Activated CD4-positive, alpha-beta memory T cell treated with anti-CD3 and anti-CD28 coated beads, Interleukin-2, amount 10 ng/mL, durations not matched to agents 7 days and 5 days (primary cell): ENCODE measurements around the gene CYREN. TPM values are rescaled to one million over a fixed set of nuclear protein-coding genes. Genes with fewer than 3 reads are reported as not detected.
"Not testable (repeated sequence)": the region's sequence is repeated elsewhere in the genome, so short reads cannot be mapped to it uniquely, and the experiment has no call there.

ENCODE experiments used
- CTCF ChIA-PET: fragments of 350-600 bp; sonication (Branson Sonifier 250); formaldehyde crosslinking; loops from one replicate; lab custom pipeline; 2021; ENCODE audit warnings: antibody characterized with exemption, inconsistent platforms; lab: Charles Lee
- POLR2A ChIA-PET: fragments of 350-600 bp; sonication (Branson Sonifier 250); formaldehyde crosslinking; loops from one replicate; lab custom pipeline; 2021; ENCODE audit warnings: antibody characterized with exemption; lab: Charles Lee
- DNase-seq: peaks from one replicate; pipeline ENCODE4 v3.0.0-alpha.2; 2020
- H3K27ac Mint-ChIP-seq: one replicate; pipeline ENCODE4 v1.8.0; 2021; ENCODE audit warnings: mild to moderate bottlenecking, mixed read lengths
- H3K27me3 Mint-ChIP-seq: one replicate; pipeline ENCODE4 v1.8.0; 2021; ENCODE audit warnings: mixed read lengths
- H3K36me3 Mint-ChIP-seq: one replicate; pipeline ENCODE4 v1.8.0; 2021; ENCODE audit warnings: low read depth, mixed read lengths
- H3K4me1 Mint-ChIP-seq: one replicate; pipeline ENCODE4 v1.8.0; 2021; ENCODE audit warnings: mixed read lengths
- H3K4me3 Mint-ChIP-seq: one replicate; pipeline ENCODE4 v1.8.0; 2021; ENCODE audit warnings: mild to moderate bottlenecking, mixed read lengths
- H3K9me3 Mint-ChIP-seq: one replicate; pipeline ENCODE4 v1.8.0; 2021; ENCODE audit warnings: mixed read lengths
- total RNA-seq, 2 experiments: library from RNA; stranded (reverse); gene quantifications; one replicate each; pipeline ENCODE4 v1.2.3, GENCODE V29; 2021

The CYREN gene
- total RNA-seq: 10 to 100 TPM; 32.0 to 32.1 TPM

- Mint-ChIP-seq H3K4me1 (peaks cover 51% of the 10 kb centered on the region), H3K4me3 (peak within 1 kb of the TSS; percentile 87), H3K36me3 (peaks cover 43% of the 10 kb centered on the region)
Measured at GRCh38 chr7:135170274-135170997, at the start of gene CYREN. Gene CYREN (minus strand): TSS chr7:135170707. CDS start chr7:135168922, 1,785 bp downstream.

GRCh38 chr7:135217645-135218509, 47.4 kb upstream of the CYREN start:
- H3K4me1 Mint-ChIP-seq: peaks cover 2% of the 10 kb centered on the region
- ChIA-PET POLR2A (no interaction called here), CTCF (interaction anchor here (1.0 to 1.5 kb wide), 2 partner anchors 9 to 231 kb away, joined by 3 read pairs; no protein-coding TSS in a partner anchor)
- peaks cover 4% of the 10 kb centered on the region for H3K9me3 Mint-ChIP-seq
- DNase-seq: no peak
- no peak overlapping the region for H3K27ac Mint-ChIP-seq
- H3K4me3 Mint-ChIP-seq: no peak overlapping the region
- H3K27me3 Mint-ChIP-seq: peaks cover 3% of the 10 kb centered on the region
- H3K36me3 Mint-ChIP-seq: peaks cover 7% of the 10 kb centered on the region

More at GRCh38 chr7:135170274-135170997, at the start of gene CYREN:
- Mint-ChIP-seq H3K9me3 (no peaks in the 10 kb centered on the region), H3K27me3 (no peaks in the 10 kb centered on the region), H3K27ac (peak within 1 kb of the TSS; percentile 93)
- DNase-seq: peak; percentile 90
- POLR2A ChIA-PET: interaction anchor here (0.8 to 9.1 kb wide), 12 partner anchors 11 to 540 kb away, joined by 3 to 181 read pairs (median 5); partner anchors contain the start of genes AGBL3, BPGM, NUP205 and TMEM140
- CTCF ChIA-PET: interaction anchor here (0.7 to 5.0 kb wide), 20 partner anchors 9 to 1057 kb away, joined by 3 to 88 read pairs (median 4); partner anchors contain the start of genes AGBL3, BPGM, TMEM140 and WDR91

DNA sequence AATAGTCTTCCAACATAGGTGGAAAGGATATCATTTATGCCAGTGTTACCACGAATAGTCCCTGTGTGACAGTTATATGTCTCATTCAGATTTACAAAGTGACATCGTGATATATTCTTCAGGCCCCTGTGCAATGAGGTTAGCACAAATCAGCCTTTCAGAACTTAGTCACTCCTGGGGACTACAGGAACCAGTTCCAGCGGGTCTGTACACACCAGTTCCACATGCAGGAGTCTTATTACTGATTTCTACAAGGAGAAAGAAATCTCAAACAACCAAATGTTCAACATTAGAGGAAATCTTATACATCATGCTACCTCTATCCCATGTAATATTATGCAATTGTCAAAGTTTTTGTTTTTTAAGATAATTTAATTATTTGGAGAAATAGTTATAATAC, 45.2 kb upstream of the CYREN start:
- CTCF ChIA-PET: no interaction called here
- POLR2A ChIA-PET: no interaction called here

DNA sequence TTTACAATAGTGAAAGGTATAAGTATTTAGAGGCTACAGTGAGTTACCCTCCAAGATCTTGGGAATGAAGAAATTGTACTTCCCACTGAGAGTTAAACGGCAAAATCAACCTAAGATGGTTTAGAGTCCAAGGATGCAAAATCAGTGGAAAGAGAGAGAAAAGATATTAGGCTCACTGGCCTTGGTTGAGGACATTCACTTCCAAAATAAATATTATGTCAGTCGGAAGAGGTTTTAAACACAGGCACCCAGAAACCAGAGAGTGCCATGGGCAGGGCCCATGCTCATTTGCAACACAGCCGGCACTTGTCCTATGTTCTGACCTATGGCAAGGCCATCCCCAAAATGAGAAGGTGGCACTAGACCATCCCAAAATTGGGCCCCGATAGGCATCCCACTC, 44.7 kb upstream of the CYREN start:
- DNase-seq: no peak
- H3K4me1 Mint-ChIP-seq: peaks cover 13% of the 10 kb centered on the region
- H3K4me3 Mint-ChIP-seq: no peak overlapping the region
- ChIA-PET CTCF (no interaction called here), POLR2A (no interaction called here)
- H3K27me3 Mint-ChIP-seq: no peaks in the 10 kb centered on the region
- H3K27ac Mint-ChIP-seq: no peak overlapping the region
- no peaks in the 10 kb centered on the region for H3K36me3 Mint-ChIP-seq
- H3K9me3 Mint-ChIP-seq: no peaks in the 10 kb centered on the region

More for the DNA sequence above, 45.2 kb upstream of the CYREN start:
- Mint-ChIP-seq H3K27ac (no peak overlapping the region), H3K27me3 (no peaks in the 10 kb centered on the region), H3K4me1 (peaks cover 8% of the 10 kb centered on the region), H3K4me3 (no peak overlapping the region), H3K36me3 (no peaks in the 10 kb centered on the region), H3K9me3 (no peaks in the 10 kb centered on the region)
- no peak for DNase-seq

GRCh38 chr7:135213831-135214230, 43.3 kb upstream of the CYREN start:
- H3K4me3 Mint-ChIP-seq: no peak overlapping the region
- no peaks in the 10 kb centered on the region for H3K36me3 Mint-ChIP-seq
- CTCF ChIA-PET: no interaction called here
- DNase-seq: no peak
- POLR2A ChIA-PET: interaction anchor here (0.7 kb wide), 1 partner anchor 746 kb away, joined by 4 read pairs; no protein-coding TSS in a partner anchor
- H3K27me3 Mint-ChIP-seq: no peaks in the 10 kb centered on the region
- no peak overlapping the region for H3K27ac Mint-ChIP-seq
- no peaks in the 10 kb centered on the region for H3K9me3 Mint-ChIP-seq
- peaks cover 16% of the 10 kb centered on the region for H3K4me1 Mint-ChIP-seq

DNA sequence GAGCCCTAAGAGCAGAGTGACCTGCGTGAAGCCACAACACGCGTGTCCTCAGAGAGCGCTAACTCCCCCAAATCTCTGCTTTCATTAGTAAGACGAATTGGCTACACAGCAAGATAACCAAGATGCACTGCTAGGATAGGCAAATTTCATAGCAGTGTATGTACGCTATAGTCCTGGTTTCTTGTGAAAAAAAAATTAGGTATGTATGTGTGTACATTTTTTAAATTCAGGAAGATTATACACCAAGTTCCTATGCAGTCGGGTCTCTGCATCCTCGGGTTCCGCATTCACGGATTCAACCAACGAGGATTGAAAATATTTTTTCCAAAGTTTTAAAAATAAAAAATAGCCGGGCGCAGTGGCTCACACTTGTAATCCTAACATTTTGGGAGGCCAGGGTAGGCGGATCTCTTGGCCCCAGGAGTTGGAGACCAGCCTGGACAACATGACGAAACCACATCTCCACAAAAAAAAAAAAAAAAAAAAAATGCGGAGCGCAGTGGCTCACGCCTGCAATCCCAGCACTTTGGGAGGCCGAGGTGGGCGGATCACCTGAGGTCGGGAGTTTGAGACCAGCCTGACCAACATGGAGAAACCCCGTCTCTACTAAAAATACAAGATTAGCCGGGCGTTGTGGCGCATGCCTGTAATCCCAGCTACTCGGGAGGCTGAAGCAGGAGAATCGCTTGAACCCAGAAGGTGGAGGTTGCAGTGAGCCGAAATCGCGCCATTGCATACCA, 41.6 kb upstream of the CYREN start:
- Mint-ChIP-seq H3K4me1 (peaks cover 27% of the 10 kb centered on the region), H3K27ac (peak overlapping the region; percentile 52), H3K4me3 (peak overlapping the region; percentile 94)
- not testable (repeated sequence) for H3K36me3 Mint-ChIP-seq, H3K9me3 Mint-ChIP-seq, H3K27me3 Mint-ChIP-seq, DNase-seq
- POLR2A ChIA-PET: interaction anchor here (1.2 to 2.8 kb wide), 7 partner anchors 12 to 226 kb away, joined by 3 to 27 read pairs (median 5); partner anchors contain the start of genes AGBL3, CYREN and TMEM140
- CTCF ChIA-PET: interaction anchor here (0.7 to 3.7 kb wide), 7 partner anchors 10 to 64 kb away, joined by 3 to 25 read pairs (median 3); partner anchors contain the start of genes CYREN and TMEM140

DNA sequence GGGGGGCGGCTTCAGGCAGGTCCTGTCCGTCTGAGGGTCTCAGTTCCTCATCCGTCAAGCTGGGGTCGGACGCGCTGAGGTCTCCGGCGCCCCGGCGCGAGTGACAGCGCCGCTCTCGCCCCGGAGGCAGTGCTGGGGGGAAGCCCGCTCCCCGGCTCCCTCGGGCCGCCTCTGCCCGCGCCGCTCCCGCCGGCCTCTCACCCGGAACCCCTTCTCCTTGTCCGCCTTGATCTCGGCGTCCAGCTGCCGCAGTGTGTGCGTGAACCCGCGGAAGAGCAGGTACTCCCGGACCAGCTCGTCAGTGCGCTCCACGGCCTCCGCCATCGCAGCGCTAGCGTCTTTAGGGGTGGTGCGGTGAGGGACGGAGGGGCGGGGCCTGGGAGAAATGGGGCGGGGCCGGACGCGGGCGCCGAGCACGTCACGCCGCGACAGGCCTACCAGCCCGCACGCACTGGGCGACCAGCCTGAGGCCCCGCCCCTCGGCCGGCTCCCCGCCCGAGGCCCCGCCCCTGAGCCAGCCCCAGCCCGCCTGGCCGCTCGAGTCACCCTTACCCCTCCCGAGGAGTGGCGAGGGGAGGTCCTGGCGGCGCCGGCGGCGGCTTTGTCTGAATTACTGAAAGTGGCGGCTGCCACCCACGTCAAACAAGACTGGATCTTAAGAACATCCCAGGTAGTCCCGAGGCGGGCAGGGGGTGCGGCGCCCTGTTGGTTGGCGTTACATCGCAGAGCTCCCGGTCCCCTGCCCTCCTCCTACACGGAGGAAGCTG, 40.9 kb upstream of the CYREN start, which contains the start of gene WDR91:
Gene WDR91 (minus strand): TSS at position 348 of the 767 bp plus-strand sequence. CDS start 24 bp downstream, at position 324.
- peak; percentile 97 for DNase-seq
- Mint-ChIP-seq H3K27ac (peak within 1 kb of the TSS; percentile 91), H3K4me1 (peaks cover 30% of the 10 kb centered on the region), H3K4me3 (peak within 1 kb of the TSS; percentile 94), H3K9me3 (no peaks in the 10 kb centered on the region), H3K36me3 (no peaks in the 10 kb centered on the region), H3K27me3 (no peaks in the 10 kb centered on the region)
- POLR2A ChIA-PET: interaction anchor here (0.6 to 2.8 kb wide), 14 partner anchors 9 to 578 kb away, joined by 3 to 27 read pairs (median 4); partner anchors contain the start of genes AGBL3, BPGM, CYREN and TMEM140
- CTCF ChIA-PET: interaction anchor here (0.9 to 3.7 kb wide), 9 partner anchors 9 to 225 kb away, joined by 3 to 25 read pairs (median 4); partner anchors contain the start of genes AGBL3, CYREN and TMEM140

GRCh38 chr7:135210888-135211178, 40.3 kb upstream of the CYREN start:
- POLR2A ChIA-PET: interaction anchor here (0.6 to 2.8 kb wide), 12 partner anchors 9 to 578 kb away, joined by 3 to 27 read pairs (median 4); partner anchors contain the start of genes BPGM, CYREN and TMEM140
- Mint-ChIP-seq H3K4me3 (peak overlapping the region; percentile 94), H3K27me3 (no peaks in the 10 kb centered on the region), H3K4me1 (peaks cover 32% of the 10 kb centered on the region), H3K36me3 (no peaks in the 10 kb centered on the region), H3K9me3 (no peaks in the 10 kb centered on the region), H3K27ac (peak overlapping the region; percentile 40)
- CTCF ChIA-PET: interaction anchor here (0.9 to 3.7 kb wide), 8 partner anchors 9 to 225 kb away, joined by 3 to 25 read pairs (median 4); partner anchors contain the start of genes AGBL3, CYREN and TMEM140
- DNase-seq: no peak

DNA sequence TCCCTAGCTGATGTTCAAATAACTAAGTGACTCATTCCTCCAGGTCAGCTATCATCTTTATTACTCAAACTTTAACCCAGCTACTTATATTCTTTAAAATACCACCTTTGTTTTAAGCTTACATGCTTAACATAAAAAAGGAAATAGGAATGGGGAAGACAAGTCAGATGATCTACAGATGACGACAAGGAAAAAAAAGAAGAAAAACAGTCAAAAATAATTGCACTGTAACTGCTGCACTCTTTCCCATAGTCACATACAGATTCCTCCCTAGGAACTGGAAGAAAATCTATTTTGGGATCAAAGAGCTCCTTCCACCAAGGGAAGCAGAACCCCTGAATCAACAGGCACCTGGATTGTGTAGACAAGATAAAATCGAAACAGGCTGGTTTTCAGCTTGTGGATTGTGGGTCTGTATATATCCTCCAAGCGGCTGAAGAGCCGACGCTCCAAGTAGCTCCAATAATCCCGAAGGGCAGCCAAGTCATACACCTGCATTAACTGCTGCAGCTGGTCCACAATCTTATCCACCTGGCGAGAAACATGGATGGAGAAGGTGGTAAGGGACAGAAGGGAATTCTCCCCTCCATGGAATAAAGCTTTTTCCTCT, 38.8 kb upstream of the CYREN start:
- H3K4me3 Mint-ChIP-seq: no peak overlapping the region
- no peak overlapping the region for H3K27ac Mint-ChIP-seq
- ChIA-PET CTCF (interaction anchor here (0.7 to 3.7 kb wide), 6 partner anchors 8 to 223 kb away, joined by 3 to 25 read pairs (median 3); partner anchors contain the start of genes AGBL3 and CYREN), POLR2A (interaction anchor here (0.7 to 1.5 kb wide), 4 partner anchors 39 to 563 kb away, joined by 3 to 7 read pairs (median 3); partner anchors contain the start of genes CYREN and TMEM140)
- no peaks in the 10 kb centered on the region for H3K27me3 Mint-ChIP-seq
- H3K36me3 Mint-ChIP-seq: peaks cover 7% of the 10 kb centered on the region
- H3K4me1 Mint-ChIP-seq: peaks cover 32% of the 10 kb centered on the region
- no peaks in the 10 kb centered on the region for H3K9me3 Mint-ChIP-seq
- DNase-seq: no peak

GRCh38 chr7:135208102-135208793, 37.7 kb upstream of the CYREN start:
- ChIA-PET CTCF (interaction anchor here (0.9 kb wide), 1 partner anchor 66 kb away, joined by 3 read pairs; no protein-coding TSS in a partner anchor), POLR2A (interaction anchor here (1.5 kb wide), 1 partner anchor 38 kb away, joined by 7 read pairs; the partner anchor contains the start of gene CYREN)
- Mint-ChIP-seq H3K4me1 (peaks cover 36% of the 10 kb centered on the region), H3K27me3 (no peaks in the 10 kb centered on the region), H3K9me3 (no peaks in the 10 kb centered on the region), H3K4me3 (no peak overlapping the region), H3K27ac (no peak overlapping the region), H3K36me3 (peaks cover 13% of the 10 kb centered on the region)
- DNase-seq: no peak
